ENCODE results near the gene APOBEC3B.
"Not testable (repeated sequence)": the region's sequence is repeated elsewhere in the genome, so short reads cannot be mapped to it uniquely, and the experiment has no call there.

The APOBEC3B gene

DNA sequence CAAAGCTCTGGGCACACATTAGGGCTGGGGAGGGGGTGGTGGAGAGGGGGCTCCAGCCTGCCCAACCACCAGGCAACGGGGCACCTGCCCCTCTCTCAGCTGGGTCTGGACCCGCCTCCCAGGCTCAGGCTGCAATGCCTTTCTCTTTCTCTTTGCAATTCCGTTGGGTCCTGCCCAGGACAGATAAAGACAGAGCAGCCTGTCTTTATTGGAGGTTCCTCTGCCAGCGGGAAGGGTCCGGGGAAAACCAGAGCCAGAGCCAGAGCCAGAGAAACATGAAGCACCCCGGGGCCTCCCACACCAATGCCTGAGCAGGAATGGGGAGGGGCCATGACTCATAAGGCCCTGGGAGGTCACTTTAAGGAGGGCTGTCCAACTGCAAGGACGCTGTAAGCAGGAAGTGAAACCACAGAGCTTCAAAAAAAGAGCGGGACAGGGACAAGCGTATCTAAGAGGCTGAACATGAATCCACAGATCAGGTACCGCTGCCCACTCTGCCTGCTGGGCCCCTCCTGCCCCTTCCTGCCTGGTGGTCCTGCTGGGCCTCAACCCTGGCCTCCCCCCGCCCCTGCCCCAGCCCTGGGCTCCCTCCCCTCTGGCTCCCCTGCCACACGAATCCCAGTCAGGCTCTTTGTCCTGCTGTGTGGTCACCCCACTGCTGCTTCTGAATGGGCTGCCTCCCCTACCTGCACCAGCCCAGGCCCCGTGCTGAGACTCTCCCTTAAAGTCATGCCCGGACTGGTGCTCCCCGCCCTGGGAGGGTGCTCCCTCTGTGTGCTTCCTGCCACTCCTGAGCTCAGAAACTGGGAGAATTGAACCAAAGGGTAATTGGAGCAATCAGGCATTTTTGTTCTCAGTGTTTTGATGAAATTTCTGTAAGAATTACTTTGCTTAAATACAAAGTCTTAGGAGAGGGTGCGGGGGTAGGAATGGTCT is at the start of gene APOBEC3B:
APOBEC3B (plus strand) TSS at position 356 of the 936 bp plus-strand sequence; CDS start at position 463, 107 bp downstream.
- no peak for FAIRE-seq

DNA sequence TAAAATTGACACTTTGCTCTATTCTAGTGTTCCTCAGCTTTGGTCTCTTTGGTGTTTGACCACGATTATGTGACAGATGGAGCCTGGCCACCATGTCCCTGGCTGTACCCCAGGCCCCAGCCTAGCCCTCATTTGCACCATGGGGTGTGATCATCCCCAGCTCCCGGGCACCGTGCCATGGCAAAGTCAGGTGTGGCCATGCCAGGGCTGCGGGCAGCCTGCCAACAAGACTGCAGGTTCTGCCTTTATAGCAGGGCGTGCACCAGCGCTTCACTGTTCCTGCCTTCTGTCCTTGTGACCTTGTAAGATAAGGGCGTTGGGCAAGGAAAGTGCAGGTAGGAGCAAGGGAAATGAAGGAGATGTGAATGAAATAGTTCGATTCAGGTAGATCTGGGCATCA is 47.1 kb upstream of the APOBEC3B start:
- FAIRE-seq, result no peak

DNA sequence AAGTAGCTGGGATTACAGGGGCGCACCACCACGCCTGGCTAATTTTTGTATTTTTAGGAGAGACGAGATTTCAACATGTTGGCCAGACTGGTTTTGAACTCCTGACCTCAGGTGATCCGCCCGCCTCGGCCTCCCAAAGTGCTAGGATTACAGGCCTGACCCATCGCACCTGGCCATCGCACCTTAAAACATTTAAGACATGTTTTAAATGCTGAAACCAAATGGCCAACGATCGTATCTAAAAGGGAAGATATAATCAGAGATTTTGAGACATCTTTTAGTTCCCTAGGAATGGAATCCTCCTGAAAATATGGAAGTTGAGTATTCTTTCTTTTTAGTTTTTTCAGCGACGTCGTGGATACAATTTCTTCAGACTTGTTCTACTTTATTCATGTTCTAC is 46.5 kb upstream of the APOBEC3B start:
- FAIRE-seq, result no peak

DNA sequence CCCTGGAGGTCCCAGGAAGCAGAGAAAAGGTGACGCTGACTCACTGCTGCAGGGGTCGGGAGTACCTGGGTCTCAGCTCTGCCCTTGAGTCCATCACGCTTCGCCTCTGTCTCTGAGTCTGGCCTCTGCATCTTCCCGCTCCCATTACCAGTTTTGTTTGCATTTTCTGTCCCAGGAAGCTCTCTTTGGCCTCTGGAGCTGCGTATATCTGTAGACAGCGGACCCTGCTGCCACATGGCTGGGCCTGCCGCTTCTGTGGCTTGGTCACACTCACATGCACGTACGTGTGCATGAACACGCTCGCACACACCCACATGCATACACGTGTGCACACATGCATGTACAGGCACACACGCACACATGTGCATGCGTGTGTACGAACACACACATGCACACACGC is 45.6 kb upstream of the APOBEC3B start:
- FAIRE-seq, result no peak

DNA sequence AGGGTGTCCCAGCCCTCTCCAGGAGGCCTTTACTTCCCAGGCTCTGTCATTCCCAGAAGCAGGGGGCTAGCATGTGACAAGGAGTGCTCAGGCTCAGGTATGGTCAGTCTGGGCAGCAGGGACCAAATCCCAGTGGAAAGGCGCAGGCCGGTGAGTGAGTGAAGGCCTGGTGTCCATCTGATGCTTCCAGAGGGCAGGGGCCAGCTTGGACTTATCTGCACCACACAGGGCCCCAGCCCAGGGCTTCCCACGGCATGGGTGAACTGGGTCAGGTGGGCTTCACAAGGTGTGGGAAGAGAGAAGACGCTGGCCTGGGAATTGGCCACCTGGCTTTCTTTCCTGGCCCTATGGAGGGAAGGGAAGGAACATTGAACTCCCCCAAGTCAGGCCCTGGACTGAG is 45.1 kb upstream of the APOBEC3B start:
- FAIRE-seq, result no peak

DNA sequence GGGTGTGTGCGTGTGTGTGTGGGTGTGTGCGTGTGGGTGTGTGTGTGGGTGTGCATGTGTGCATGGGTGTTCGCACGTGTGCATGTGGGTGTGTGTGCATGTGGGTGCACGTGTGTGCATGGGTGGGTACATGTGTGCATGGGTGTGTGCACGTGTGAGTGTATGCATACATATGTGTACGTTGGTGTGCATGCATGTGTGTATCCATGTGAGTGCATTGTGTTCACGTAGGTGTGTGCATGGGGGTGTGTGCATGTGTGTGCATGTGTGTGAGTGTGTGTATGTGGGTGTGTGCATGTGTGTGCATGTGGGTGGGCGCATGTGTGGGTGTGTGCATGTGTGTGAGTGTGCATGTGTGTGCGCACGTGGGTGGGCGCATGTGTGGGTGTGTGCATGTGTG is 44.6 kb upstream of the APOBEC3B start:
- FAIRE-seq, result no peak

DNA sequence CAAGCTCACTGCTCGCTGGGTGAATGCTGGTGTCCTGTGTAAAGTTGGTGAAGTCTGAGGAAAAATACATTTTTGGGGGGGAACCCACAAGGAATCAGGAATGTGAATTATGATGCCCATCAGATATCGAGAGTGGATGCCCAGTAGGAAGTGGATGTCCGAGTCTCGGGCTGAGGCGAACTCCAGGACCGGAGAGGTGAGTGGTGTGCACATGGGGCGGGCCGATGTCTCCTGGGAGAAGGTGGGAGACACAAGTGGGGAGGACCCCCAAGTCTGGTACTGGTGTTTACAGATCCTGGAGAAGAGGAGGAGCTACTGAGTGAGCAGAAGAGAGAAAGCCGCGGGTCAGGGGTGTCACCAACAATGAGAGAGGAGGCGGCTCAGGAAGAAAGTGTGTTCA is 43.9 kb upstream of the APOBEC3B start:
- no peak for FAIRE-seq

DNA sequence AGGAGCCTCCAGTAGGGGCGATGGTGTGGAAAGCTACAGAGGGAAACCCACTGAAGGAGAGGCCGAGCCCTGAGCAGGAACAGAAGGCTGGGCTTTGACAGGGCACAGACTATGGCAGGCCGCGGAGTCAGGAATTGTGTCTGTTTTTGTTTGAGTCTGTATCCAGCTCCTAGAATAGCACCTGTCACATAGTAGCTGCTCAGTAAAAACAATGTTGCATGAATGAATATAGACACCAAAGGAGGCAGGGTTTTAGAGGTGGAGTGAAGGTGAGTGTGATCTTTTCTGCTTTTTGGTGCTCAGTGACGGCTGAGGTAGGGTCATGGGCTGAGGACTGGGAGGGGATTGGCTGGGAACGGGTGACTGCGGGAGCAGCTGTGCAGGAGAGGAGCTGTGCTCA is 43.2 kb upstream of the APOBEC3B start:
- FAIRE-seq, result no peak

DNA sequence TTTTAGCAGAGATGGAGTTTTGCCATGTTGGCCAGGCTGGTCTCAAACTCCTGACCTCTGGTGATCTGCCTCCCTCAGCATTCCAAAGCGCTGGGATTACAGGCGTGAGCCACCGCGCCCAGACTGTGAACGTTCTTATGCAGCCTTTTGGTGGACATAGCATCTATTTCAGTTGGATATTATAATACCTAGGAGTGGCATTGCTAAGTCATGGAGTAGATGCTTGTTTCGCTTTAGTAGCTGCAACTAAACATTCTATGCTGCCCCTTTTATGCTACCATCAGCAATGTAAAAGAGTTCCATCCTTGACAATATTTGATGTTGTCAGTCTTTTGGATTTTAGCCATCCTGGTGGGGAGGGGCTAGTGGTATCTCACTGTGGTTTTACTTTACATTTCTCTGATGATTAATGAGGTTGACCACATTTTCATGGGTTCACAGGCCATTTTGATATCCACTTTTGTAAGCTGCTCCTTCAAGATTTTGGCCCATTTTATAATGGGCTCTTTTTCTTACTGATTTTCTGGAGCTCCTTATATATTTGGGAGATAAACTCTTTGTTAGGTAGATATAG is 41.2 kb upstream of the APOBEC3B start:
- no peak for FAIRE-seq

DNA sequence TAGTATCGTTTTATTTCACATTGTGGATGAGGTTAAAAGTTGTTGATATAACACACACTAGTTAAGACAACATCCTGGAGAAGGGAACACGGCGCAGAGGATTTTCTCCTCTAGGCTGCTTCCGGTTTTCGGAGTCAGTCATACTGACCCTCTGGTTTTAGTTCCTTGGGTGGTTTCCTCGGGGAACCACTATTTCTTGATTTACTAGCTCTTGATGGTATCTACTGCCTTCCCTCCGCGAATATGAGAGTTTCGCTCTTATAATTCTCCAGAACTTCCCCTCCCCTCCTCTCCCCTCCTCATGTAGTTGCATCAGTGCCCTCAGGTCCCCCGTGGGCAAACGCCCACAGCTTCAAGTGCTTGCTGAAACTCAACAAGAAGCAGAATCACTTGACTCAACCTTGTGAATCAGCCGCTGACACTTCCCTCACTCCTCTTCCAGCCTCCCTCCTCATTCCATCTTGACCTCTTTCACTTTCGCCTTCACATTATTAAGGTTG is 40.6 kb upstream of the APOBEC3B start:
- no peak for FAIRE-seq

DNA sequence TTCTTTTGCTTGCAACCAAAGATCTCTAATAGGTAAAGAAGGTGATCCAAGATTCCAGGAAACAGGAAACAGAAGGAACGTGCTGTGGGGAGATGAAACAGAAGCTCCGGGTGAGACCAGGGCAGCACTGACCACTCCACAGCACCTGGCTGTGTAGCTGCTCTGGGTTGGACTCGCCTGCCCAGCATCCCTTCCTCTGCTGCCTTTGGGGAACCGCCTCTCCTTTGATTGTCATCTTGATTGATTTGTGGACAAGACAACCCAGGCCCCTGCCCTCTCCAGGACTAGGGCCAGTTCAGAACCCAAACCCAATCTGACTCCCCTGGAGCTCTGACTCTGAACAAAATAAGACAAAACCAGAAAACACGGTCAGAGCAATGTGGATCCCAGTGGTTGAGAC is 39.4 kb upstream of the APOBEC3B start:
- no peak for FAIRE-seq

DNA sequence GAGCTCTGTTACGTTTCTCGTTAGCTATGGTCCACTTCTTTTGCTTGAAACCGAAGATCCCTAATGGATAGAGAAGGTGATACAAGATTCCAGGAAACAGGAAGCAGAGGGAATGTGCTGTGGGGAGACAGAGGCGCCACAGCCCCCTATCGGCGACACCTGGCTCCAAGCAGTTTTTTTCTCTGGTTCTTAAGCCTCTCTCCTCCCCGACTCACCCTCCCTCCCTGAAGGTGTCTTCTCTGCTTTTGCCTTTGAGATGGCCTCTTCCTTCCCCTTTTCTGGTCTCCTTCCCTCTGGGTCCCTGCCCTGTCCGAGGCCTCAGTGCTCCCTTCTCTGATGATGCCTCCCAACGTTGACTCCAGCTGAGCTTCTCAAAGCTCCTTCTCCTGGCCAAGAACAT is 38.9 kb upstream of the APOBEC3B start:
- no peak for FAIRE-seq

DNA sequence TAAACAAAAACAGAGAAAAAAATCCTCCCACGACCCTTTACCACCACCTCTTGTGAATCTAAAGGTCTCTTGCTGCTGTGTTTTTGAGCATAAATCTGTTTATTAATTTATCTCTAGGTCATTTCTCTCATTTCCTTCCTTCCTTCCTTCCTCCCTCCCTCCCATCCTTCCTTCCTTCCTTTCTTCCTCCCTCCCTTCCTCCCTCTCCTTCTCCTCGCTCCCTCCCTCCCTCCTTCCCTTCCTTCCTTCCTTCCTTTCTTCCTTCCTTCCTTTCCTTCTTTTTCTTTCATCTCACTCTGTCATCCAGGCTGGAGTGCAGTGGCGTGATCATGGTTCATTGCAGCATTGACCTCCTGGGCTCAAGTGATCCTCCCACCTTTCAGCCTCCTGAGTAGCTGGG is 38.3 kb upstream of the APOBEC3B start:
- no peak for FAIRE-seq

DNA sequence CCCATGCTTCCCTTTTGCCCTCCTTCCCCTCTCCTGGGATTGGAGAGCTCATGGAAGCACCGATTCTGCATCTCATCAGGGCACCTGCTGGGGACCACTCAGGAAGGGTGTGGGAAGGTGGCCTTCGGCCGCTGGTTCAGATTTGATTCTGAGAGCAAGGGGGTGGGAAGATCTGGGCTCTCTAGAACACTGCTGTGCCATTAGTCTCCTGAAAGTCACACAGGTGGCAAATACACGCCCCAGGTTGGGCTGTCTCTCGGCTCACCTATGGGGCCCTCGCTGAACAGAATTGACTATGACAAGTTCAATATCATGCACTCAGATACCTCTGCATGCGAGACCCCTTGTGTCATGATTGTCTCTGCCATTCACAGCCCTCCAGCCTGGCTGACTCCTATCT is 37.5 kb upstream of the APOBEC3B start:
- FAIRE-seq, result no peak

DNA sequence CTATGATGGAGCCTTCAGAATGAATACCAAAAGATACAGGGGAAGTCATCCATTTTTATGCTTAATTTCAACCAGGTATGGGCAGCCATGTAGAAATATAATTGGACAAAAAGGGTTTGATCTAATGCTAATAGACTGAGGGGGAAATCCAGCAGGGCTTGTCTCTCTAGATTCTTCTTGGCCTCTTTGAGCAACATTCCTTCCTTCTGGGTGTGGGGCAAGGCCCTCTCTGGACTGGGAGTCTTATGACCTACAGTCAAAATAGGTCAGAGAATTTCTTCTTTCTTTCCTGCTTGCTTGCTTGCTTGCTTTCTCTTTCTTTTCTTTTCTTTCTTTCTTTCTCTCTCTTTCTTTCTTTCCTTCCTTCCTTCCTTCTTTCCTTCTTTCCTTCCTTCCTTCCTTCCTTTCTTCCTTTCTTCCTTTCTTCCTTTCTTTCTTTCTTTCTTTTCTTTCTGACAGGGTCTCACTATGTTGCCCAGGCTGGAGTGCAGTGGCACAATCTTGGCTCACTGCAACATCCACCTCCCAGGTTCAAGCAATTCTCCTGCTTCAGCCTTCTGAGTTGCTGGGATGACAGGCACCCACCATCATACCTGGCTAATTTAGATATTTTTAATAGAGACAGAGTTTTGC is 36.3 kb upstream of the APOBEC3B start:
- FAIRE-seq, result not testable (repeated sequence)

DNA sequence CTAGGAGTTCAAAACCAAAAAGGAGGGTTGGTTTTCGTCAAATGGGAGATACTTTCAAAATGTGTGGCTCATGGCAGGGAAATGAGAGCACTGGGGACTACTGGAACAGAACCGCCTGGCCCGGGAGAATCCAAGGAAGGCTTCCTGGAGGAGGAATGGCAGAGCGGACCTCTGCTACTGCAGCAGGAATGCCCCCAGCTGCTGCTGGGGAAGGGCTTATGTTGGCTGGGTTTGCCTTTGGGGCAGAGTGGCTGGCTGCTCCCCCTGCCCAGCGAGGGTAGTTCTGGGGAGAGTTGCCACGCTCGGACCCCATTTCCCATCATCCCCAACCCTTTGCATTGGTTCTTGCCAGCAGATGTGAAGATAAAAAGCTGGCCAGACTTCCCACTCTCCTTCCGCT is 35.4 kb upstream of the APOBEC3B start:
- no peak for FAIRE-seq

DNA sequence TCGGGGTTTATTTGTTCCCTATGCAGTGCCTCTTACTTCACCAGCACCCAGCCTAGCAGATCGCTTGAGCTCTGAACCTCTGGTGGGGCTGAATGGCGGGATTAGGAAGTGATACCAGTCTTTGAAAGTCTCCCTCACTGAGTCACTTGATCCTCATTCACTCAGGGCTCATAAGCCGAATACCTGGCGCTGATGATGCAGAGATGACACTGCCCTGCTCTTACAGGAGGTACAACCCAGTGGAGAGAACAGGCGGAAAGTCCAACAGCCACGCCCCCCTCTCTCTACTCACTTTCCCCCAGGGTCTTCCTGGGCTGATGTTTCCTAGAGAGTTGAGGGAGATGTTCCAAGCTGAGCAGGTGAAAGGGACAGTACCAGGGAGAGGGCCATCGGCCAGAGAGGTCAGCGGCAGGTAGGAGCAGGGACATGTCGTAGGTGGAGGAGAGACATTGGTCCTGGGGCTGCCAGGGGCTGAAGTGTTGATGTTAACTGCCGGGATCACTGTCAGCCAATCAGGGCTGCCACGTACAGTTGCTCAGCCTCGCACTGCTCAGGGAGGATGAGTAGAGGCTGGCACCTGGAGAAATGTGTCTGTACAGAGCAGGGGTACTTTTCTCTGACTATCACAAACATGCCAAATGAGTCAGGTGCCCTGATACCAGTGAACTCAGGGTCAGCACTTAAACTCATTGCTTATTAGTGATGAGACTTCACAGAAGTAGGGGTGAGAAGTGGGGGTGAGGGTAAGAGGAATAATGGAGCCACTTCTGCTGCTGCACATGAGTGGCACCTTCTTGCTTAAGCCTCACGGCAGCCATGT is 34.6 kb upstream of the APOBEC3B start:
- no peak for FAIRE-seq

DNA sequence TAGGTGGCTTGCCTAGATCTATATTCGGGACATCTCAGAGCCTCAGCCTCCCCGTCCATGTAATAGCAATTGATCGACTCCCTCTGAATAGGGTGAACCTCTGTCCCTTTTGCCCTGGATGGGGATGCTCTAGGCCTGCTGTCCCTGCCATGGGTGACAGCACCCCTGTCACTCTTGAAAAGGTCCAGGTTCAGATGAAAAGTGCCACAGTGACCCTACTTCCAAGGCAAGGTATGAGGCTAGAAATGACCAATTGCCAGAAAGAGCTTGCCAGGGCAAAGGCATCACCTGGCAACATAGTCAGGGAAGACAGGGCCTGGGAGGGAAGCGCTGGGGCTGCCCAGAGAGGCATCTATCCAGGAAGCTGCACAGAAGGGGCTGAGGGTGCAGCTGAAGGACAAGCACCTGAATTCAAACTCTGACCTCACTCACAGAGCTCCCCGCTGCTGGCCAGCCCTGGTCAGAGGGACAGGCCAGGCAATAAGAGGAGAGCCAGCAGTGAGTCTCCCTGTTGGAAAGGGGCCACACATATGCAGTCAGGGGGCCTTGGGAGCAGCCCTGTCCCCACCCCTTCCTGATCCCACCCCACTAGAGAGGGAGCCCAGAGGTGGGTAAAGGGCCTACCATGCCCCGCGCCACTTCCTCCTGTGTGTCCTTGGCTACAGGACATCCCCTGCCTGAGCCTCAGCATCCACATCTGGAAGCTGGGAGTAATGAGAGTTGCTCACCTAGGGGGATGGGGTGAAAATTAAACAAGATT is 33.8 kb upstream of the APOBEC3B start:
- FAIRE-seq, result no peak

DNA sequence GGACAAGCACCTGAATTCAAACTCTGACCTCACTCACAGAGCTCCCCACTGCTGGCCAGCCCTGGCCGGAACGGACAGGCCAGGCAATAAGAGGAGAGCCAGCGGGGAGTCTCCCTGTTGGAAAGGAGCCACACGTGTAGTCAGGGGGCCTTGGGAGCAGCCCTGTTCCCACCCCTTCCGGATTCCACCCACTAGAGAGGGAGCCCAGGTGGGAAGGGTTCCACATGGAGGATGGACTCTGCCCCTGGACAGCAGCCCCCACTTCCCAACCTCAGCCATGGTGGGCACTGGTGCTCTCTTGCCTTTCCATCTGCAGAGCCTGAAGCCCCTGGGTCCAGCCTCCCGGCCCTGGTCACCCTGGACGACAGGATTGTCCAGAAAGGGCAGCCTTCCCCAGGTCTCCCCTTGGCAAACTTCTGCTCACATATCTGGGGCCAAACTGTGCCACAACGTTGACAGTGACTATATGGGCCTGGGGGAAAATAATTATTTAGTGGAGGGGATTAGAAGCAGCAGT is 32.2 kb upstream of the APOBEC3B start:
- FAIRE-seq, result no peak

DNA sequence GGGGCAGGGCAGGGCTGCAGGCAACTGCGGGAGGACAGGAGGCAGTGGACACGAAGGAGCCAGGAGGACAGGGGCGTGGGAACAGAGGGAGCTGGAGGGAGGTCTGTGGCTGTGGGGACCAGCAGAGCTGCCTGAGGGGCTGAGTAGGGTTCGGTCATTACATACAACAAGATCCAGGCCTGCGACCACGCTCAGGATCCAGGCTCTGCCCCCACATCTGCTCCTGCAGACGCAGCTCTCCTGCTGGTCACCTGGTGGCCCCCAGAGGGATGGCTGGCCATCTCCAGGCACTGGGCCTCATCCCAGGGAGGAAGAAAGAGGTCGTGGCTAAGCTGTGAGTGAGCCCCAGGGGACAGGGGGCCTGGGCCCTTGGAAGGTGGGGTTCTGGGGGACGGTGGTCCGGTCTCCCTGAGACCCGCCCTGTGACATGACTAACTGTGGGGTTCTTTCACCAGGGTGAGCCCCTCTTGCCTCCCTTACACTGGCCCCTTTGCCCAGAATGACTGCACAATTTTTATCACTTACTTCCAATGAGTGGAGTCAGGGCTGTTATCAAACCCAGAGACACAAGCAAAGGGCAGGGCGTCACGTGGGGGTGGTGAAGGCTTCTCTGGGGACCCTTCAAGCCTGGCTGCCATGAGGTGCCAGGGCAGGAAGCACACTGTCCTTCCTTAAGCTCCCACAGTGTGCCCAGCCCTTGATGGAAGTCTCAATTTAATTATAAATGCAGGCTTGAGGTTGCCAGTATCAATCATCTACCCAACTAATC is 31.4 kb upstream of the APOBEC3B start:
- FAIRE-seq, result no peak

DNA sequence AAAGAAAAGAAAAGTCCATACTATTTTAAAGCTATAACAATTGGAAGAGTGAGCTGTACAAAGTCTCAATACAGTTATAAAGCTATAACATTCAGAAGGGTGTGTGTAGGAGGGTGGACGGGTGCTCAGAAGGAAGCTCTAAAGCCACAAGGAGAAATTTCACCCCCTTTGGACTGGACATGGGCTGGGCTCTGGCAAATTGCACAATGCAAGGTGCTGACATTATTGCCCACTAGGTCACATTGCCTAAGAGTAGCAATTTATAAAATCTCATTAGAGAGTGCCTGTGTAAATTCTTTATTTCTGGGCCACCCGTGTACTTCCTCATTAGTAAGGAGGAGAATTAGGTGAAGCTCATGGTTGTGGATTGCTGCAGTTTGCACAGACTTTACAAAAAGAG is 30.4 kb upstream of the APOBEC3B start:
- FAIRE-seq, result no peak
